GM06990 (cell line): ENCODE data around the gene FEM1B.

Experiments
- DNase-seq: peaks from one replicate; pipeline ENCODE4 v3.0.0-alpha.2; 2011; ENCODE audit not compliant: insufficient read length; ENCODE audit errors: extremely low read depth
- H3K27me3 ChIP-seq: replicated peaks from 2 replicates; pipeline ENCODE4 v1.6.0; 2011; ENCODE audit warnings: low read length; ENCODE audit not compliant: control insufficient read depth, insufficient read depth
- H3K36me3 ChIP-seq: 2 replicates; pipeline ENCODE4 v1.5.1; 2011; ENCODE audit warnings: low read length; ENCODE audit not compliant: control insufficient read depth, insufficient read depth
- H3K4me3 ChIP-seq: replicated peaks from 2 replicates; pipeline ENCODE4 v1.5.1; 2011; ENCODE audit warnings: low read depth, mild to moderate bottlenecking, control low read depth, low read length
- CTCF ChIP-seq: IDR thresholded peaks from 2 replicates; pipeline ENCODE4 v1.5.1; 2011; ENCODE audit warnings: low read length, control low read depth, mild to moderate bottlenecking, inconsistent platforms; ENCODE audit not compliant: insufficient read depth, poor library complexity, severe bottlenecking

Gene FEM1B

GRCh38 chr15:68277603-68278344, at the start of gene FEM1B:
FEM1B (plus strand) TSS chr15:68277745; CDS start chr15:68278418, 673 bp downstream.
- Histone ChIP-seq H3K27me3 (no peaks in the 10 kb centered on the region), H3K4me3 (peak within 1 kb of the TSS; percentile 99), H3K36me3 (no peaks in the 10 kb centered on the region; the same call in 1 of the 2 replicates)
- TF ChIP-seq CTCF, result no peak
- DNase-seq, result peak; percentile 97

GRCh38 chr15:68228143-68228970, 49.2 kb upstream of the FEM1B start:
- no peaks in the 10 kb centered on the region for H3K36me3 ChIP-seq
- no peak for TF ChIP-seq CTCF
- peak overlapping the region; percentile 88 for H3K4me3 ChIP-seq
- H3K27me3 ChIP-seq, result no peaks in the 10 kb centered on the region
- no peak for DNase-seq

GRCh38 chr15:68228971-68229385, 48.6 kb upstream of the FEM1B start:
- no peaks in the 10 kb centered on the region for H3K27me3 ChIP-seq

GRCh38 chr15:68229386-68230156, 48.0 kb upstream of the FEM1B start, which contains the start of gene CLN6:
CLN6 (minus strand) TSS chr15:68229728; CDS start chr15:68229584, 144 bp downstream.
- no peaks in the 10 kb centered on the region for H3K36me3 ChIP-seq
- DNase-seq, result peak; percentile 90
- H3K4me3 ChIP-seq, result peak within 1 kb of the TSS; percentile 88
- TF ChIP-seq CTCF, result no peak
- no peaks in the 10 kb centered on the region for H3K27me3 ChIP-seq

More at GRCh38 chr15:68228971-68229385, 48.6 kb upstream of the FEM1B start:
- Histone ChIP-seq H3K4me3 (peak overlapping the region; percentile 88), H3K36me3 (no peaks in the 10 kb centered on the region)
- DNase-seq, result no peak
- no peak for TF ChIP-seq CTCF
